Activated T-helper 1 cell treated with anti-CD3 and anti-CD28 coated beads, Interleukin-2, amount 50 U/mL, for 16 hours (primary cell): ENCODE data around the gene PDK2.

Experiments used
- DNase-seq, 2 donors: peaks; one replicate each; pipeline ENCODE4 v3.0.0-alpha.2; 2020; ENCODE audit warnings: low read depth in 1 of 2, low spot score in 1 of 2

The PDK2 gene

DNA sequence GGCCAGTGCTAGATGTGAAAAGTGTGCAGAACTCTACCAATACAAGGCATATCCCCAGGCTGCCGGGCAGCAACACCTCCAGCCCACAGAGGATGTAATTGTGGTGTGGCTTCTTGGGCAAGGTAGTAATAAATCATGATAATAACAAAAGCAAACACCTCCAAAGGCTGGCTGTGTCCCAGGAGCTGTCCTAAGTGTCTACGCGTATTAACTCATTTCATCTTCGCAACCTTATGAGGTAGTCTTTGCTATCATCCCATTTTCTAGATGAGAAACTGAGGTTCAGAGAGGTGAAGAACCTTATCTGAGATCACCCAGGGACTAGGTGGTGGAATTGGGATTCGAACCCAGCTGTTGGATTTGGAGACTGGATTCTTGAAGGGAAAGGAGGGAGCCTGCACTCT lies 5.3 kb downstream of the PDK2 start:
- DNase-seq, result no peak

DNA sequence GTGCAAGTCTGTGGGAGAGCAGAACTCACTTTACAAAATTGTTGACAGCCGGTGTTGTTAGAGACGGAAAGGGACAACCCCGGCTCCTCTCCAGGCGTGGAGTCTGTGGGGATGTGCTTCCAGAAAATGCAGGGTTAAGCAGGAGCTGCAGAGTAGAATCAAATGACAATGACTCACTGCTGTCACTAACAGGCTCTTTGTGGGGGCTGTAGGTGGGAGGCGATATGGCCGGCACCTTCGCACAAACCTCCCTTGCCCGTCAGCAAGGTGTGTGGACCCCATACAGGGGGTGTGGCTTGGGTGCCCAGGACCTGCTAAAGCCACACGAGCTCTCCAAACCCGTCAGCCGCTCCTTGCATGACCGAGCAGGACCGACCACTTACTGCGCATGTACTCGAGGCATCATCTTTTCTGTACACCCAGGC lies 5.8 kb downstream of the PDK2 start:
- no peak for DNase-seq

DNA sequence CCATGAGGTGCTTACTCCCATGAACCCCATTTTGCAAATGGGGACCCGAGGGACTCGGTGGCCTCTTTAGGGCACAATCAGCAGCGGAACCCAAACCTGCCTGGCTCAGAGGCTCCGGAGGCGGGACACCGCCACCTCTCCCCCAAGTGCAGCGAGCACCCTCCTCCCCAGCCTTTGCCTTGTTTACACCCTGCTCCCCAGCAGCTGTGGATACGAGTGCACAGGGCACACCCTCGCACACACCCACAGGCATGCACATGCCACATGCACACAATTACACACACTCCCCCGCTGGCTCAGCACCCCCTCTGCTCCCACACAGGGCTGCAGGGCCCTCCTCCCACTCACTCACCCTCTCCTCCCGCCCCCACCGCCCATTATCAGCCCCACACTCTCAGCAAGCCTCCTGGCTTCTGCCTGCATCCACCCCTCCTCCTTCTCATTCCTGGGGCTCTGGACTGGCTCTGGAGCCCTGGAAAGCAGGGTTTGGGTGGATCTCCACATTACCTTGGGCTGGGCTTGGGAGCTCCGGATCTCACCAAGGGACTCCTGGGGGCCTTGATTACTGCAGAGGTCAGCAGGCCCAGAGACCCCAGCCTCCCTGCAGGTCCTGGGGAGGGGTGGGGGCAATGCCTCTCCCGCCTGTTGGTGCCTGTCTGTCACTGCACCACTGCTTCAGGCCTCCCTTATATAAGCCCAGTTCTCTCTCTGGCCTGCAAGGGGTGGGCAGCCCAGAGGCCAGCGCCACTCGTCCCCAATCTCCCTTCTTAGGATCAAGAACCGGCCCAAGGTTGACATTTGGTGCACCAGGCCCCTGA lies 6.4 kb downstream of the PDK2 start:
- no peak for DNase-seq

DNA sequence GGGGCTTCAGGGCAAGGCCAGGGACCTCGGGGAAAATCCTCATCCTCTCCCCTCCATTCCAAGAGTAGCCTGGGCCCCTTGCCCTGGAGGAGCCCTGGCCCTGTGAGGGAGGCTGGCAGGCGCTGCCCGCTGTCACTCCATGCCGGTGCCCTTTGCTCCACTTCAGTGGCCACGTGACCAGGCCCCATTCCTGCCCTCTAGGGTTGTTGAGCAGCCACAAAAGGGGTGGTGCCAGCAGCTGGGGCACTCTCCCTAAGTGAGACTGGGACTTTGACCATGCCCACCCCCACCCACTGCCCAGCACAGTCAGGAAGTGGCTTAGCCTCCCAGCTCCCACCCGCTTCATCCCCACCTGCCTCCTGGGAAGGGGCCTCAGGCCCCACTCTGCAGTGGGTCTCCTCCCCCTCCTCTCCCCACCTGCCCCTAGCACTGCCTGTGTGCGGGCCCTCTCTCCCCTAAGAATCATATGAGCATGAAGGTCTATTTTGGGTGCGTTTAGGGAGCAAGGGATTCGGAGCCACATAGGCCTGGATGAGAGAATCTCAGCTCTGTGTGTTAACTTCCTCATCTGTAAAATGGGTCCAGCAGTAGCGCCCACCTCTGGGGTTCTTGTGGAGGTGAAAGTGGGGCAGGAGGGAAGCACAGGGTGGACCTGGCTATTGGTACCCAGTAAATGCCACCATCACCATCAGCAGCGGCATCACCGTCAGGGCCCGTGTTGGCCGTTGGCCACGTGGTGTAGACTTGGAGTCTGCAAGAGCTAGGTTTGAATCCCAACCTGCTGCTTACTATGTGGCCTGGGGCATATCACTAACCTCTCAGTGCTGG lies 7.2 kb downstream of the PDK2 start:
- DNase-seq, result no peak

DNA sequence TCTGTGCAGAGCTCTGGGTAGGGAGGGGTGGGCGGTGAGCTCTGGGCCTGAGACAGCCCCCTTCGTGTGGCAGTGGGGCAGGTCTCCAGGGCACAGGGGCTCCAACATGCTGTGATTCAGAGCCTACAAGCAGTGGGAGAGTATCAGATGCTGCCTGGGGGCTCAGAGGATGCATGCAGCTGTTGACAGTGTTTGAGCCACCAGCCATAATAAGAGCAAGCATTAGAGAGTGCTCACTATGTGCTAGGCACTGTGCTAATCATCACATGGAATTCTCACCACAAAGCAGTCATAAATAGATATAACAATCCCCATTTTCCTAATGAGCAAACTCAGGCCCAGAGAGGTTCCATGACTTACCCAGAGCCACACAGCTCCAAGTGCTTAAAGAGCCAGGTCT lies 8.1 kb downstream of the PDK2 start:
- DNase-seq, result no peak

DNA sequence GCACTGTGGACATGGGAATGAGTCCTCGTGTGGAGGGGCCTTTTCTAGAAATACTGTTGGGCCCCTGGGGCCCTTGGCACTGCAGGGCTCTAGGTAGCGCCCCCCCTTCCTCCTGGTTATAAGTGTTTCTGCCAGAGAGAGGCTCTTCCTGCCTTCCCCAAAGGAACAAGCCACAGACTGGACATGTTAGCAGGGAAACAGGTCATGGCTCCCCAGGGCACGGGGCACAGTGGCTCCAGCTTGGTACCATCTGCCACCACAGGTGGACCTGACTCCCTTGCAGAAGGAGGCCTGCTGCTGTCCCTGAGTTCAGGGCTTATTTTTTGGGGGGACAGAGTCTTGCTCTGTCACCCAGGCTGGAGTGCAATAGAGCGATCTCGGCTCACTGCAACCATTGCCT lies 8.8 kb downstream of the PDK2 start:
- DNase-seq, result no peak

DNA sequence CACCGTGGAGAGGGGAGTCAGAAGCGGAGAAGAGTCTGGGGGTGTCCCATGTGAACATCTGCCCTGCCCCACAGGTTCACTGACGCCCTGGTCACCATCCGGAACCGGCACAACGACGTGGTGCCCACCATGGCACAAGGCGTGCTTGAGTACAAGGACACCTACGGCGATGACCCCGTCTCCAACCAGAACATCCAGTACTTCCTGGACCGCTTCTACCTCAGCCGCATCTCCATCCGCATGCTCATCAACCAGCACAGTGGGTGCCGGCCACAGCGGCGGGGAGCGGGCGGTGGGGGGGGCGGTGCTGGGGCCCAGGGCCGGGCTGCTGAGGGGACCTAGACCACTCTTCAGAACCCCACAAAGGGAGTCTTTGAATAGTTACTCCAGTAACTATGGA lies 10.7 kb downstream of the PDK2 start:
- no peak for DNase-seq

DNA sequence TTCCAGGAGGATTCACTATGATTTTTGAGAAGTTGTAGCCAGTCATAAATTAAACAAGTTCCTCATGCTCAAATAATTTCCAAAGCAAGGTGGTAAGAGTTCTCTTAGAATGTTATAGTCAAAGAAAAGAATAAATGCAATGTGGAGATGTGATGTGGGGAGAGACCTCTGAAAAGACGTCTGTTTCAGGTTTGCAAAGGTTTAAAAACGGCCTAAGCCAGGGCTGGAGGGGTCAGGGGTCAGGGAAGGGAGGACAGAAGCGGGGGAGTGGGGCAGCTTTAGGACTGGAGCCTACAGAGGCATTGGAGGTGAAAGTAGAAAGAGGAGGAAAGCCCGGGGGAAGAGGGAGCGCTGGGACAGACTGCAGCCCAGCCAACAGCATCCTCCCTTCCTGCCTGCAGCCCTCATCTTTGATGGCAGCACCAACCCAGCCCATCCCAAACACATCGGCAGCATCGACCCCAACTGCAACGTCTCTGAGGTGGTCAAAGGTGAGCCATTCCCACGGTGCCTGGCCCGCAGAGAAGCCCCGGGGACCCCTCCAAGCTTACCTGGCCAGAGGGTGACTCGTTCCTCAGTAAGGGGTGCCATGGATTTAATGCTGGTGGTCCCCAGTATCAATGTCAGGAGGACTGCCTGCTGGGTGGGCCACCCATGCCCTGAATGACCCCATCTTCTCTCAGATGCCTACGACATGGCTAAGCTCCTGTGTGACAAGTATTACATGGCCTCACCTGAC lies 11.4 kb downstream of the PDK2 start:
- no peak for DNase-seq

DNA sequence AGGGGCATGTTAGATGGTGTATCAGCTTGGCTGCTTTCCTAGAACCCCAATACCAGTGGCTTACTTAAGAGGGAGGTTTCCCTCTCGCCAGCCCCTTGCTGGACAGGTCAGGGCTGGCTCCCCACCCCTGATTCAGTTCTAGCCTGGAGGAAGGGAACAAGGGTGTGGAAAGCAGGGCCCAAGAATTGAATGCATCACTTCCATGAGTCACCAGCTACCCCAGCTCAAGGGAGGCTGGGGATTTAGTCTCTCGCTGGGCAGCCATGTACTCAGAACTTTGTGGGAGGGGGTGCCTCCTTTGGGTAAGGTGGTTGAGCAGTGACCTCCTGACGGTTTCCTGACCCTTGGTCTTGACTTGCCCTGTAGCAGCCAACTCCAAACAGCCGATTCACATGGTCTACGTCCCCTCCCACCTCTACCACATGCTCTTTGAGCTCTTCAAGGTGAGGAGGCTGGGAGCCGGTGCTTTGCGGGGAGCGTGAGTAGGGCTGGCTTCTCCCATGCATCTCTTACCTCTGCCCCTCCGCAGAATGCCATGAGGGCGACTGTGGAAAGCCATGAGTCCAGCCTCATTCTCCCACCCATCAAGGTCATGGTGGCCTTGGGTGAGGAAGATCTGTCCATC lies 12.8 kb downstream of the PDK2 start:
- DNase-seq, result no peak

DNA sequence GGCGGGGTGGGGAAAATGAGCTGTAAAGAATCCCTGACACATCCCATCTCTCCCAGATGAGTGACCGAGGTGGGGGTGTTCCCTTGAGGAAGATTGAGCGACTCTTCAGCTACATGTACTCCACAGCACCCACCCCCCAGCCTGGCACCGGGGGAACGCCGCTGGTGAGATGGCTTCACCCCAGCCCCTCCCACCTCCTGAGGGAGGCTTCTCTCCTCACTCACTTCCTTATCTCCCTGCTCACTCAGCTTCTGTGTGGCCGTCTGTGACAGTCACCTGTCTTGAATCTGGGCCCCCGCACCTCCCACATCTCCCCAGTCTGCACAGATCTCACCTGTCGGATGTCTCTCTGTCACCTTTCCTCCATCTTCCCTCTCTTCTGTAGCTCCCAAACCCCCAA lies 13.4 kb downstream of the PDK2 start:
- DNase-seq, result no peak

DNA sequence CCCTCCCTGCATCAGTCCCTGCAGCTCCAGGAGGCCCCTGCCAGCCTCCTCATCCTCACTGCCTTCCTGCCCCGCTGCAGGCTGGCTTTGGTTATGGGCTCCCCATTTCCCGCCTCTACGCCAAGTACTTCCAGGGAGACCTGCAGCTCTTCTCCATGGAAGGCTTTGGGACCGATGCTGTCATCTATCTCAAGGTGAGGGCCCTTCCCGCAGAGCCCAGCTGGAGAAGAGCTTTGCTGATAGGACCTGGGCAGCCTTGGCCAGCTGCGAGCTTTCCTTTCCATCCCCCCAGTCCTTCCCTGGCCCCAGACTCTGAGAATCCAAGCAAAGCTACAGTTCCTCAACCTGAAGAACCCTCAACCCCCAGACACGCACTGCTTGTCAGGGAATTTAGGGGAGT lies 14.1 kb downstream of the PDK2 start:
- no peak for DNase-seq

DNA sequence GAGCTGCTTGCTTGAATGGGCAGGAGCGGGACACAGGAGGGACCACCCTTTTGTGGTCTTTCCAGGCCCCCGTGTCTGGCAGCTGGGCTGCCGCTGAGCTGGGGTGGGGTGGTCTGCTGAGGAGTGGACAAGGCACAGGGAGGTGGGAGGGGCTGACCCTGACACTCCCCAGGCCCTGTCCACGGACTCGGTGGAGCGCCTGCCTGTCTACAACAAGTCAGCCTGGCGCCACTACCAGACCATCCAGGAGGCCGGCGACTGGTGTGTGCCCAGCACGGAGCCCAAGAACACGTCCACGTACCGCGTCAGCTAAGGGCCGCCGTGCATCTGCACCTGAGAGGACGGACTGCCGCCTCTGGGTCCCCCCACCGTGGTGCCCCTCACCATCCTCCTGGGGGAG lies 14.6 kb downstream of the PDK2 start:
- no peak for DNase-seq

DNA sequence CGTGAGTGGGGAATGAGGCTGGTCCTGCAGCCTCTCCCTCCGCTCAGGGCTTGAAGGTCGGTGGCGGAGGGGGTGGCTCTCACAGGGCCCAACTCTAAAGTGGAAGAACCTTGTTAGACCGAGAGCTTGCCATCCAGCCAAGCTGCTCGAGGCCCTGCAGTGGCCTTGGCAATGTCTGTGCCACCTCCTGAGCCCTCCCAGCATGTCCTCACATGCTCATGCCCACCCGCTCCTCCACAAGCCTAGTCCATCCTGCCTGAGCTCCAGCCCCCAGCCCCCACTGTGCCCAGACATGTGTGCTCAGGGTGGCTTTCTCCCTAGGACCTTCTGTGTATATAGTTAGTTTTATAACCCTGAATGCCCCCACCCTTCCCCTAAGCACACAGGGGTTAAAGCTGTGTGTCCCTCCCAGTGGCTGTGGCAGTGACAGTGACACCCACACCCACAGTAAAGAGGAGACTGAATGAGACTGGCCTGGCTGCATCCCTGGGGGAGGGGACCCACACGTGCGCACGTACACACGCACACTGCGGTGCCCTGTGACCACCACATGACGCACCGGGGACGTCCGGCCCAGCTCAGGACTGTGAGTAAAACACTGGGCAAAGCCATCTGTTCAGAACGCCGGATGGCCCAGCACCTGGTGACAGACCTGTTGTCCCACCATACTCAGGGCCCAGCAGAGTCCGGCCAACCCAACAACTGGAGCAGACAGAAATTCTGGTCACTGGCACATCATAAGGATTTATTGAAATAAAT lies 15.6 kb downstream of the PDK2 start:
- DNase-seq, result no peak

DNA sequence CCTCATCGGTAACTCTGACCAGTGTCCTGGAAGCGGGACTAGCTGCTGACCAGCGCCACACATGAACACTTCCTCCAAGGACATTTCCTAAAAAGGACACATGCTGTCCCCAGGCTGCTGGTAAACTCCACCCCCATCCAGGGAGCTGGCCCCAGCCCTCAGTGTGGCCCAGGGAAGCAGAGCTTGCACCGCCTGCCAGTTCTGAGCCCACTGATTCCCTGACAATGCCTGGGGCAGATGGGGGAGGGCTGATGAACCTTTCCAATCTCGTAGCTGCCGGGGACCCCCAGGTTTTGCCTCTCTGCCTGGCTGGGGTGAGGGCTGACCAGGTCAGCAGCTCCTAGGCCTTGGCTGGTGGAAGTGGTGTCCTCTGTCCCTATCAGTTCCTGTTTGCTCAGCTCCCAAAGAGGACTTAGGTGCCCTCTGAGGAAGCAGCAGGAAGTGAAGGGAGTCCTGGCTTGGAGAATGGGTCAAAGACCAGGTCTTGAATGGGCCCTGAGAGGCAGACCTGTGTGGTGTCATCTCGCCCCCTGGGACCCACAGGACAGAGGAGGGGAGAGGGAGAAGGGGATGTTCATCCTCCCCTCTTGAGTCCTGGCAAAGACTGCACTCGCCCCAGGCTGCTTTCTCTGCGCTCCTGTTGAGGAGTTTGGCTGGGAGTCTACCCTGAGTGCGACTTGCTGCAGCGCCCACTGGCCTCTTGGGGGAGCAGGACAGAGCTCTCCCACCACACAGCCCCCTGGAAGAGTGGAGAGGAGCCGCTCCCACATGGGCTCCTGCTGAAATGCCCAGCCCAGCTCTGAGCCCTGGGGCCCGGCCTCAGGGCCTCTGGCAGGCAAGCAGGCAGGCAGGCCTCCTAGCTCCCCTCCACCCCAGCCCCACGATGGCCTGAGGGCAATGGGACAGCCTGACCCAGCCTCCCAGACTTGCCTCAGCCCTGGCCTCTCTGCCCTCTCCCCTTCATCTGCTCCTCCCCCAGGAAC lies 16.8 kb downstream of the PDK2 start:
- DNase-seq, result no peak

DNA sequence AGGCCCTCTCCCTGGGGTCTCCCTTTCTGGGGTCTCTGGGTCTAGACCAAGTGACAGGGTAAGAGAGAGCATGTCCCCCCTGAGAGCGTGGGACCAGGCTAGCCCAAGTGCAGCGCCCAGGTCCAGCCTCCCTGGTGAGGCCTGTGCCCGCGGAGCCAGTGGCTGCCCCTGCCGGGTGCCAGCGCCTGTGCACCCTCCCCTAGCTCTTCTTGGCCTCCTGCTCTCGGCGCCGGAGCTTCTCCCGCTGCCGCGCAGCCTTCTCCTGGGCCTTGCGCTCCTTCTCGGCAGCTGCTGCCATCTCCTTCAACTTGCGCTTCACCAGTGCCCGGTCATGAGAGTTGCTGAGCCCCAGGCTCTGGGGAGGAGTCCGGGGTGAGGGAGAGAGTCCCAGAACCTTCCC lies 17.5 kb downstream of the PDK2 start:
- no peak for DNase-seq

DNA sequence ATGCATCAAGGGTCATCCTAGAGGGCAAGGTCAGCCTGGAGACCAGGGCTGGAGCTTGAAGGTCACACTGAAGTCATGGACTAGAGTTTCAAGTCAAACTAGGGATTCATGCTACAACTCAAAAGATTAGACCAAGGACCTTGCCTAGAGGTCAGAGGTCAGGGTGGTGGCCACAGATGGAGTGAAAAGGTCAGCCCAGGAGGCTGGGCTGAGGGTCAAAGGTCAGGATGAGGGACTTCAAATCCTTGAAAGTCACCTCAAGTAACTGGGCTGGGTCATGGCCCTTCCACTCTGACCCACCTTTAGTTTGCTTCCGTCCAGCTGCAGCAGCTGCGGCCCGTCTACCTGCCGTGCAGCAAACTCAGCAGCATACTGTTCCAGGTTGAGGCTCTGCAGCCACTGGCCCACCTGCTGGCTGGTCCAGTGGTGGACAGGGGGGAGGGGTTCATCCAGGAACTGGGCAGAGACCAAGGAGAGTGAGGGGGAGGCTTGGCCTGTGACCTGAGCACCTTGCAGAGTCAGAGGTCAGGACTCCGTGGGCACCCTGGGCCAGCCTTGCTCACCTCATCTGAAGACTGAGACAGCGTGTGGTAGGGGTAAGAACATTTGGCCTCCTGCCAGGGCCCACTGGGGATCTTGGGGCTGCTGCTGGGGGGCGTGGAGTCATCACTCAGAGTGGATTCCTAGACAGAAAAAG lies 18.6 kb downstream of the PDK2 start:
- DNase-seq, result no peak

DNA sequence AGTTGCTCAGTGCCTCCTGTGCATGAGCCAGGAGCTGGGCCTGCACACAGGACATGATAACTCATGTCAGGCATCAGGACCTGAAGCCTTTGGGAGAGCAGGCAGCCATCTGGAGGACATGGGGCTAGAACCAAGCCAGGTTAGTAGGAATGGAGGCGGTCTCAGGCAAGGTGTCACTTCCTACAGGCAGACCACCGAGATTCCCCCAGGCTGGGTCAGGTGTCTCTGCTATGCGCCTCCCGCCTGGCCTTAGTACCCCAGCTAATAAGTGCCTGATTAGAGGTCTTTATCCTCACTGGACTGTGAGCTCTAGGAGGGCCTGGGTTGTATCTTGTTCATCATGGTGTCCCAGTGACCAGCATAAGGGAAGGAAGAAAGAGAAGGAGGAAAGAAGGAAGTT lies 19.2 kb downstream of the PDK2 start:
- no peak for DNase-seq

DNA sequence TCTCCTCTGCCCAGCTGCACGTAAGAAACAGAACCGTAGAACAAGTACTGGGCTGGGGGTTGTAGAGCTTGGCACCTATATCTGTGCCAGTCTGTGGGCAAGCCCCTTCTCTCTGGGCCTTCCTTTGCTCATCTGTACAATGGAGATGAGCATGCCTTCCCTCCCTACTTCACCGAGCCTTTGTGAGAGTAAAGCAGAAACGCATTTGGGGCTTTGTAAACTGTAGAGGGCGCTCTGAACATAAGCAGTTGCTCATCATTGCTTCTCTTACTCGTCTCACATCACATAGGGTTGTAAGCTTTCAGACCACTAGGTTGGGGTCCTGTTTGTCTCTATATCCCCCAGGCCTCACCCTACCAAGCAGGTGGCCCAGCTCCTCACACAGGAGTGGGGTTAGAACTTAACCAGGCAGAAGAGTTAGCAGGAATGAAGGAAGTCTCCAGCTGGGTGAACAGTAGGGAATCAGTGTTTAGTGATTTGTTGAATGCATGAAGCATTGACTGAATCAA lies 19.8 kb downstream of the PDK2 start:
- DNase-seq, result no peak

DNA sequence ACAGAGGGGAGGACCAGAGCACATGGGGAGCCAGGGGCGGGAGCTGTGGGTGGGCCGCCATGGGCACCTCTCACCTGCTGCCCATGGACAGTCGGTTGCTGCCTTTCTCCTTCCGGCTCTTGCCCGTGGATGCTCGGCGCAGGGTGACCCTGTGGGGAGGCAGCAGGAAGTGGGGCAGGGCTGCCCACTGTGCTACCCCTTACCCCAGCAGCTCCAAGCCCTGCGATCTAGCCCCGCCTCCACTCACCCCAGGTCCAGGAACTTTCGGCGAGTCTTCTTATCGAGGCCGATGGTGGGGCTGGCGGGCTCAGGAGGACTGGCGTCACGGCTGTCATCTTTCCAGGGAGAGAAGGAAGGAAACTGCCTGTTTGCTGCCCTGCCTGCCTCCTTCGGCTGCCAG lies 20.6 kb downstream of the PDK2 start:
- DNase-seq, result no peak
